HEK293 (cell line): ENCODE results near the gene SMIM41.

Source experiments
- CTCF ChIP-seq: fragments of 450-650 bp; formaldehyde crosslinking; IDR thresholded peaks from 2 replicates; pipeline ENCODE4 v1.5.1; 2016; ENCODE audit warnings: missing biosample characterization, missing genetic modification characterization
- PBX3 ChIP-seq: sonication (generic); formaldehyde crosslinking; IDR thresholded peaks from 2 replicates; pipeline ENCODE4 v1.8.1; 2022; ENCODE audit warnings: mild to moderate bottlenecking, moderate library complexity, missing genetic modification reagents
- RBAK ChIP-seq: fragments of 450-650 bp; formaldehyde crosslinking; IDR thresholded peaks from 2 replicates; pipeline ENCODE4 v1.5.1; 2016; ENCODE audit warnings: missing biosample characterization, missing genetic modification characterization
- REPIN1 ChIP-seq: fragments of 450-650 bp; formaldehyde crosslinking; IDR thresholded peaks from 2 replicates; pipeline ENCODE4 v1.5.1; 2017; ENCODE audit warnings: missing biosample characterization, missing genetic modification characterization, low read depth
- ZNF114 ChIP-seq: fragments of 450-650 bp; formaldehyde crosslinking; IDR thresholded peaks from 2 replicates; pipeline ENCODE4 v1.5.0; 2017; ENCODE audit warnings: missing biosample characterization, missing genetic modification characterization
- ZNF133 ChIP-seq: fragments of 450-650 bp; formaldehyde crosslinking; IDR thresholded peaks from 2 replicates; pipeline ENCODE4 v1.5.1; 2016; ENCODE audit warnings: missing biosample characterization, missing genetic modification characterization
- ZNF292 ChIP-seq: fragments of 450-650 bp; formaldehyde crosslinking; IDR thresholded peaks from 2 replicates; pipeline ENCODE4 v1.5.1; 2016; ENCODE audit warnings: low read depth, missing biosample characterization, missing genetic modification characterization, borderline replicate concordance
- ZNF324 ChIP-seq: fragments of 450-650 bp; formaldehyde crosslinking; IDR thresholded peaks from 2 replicates; pipeline ENCODE4 v1.5.1; 2016; ENCODE audit warnings: missing biosample characterization, missing genetic modification characterization
- ZNF423 ChIP-seq: fragments of 450-650 bp; formaldehyde crosslinking; IDR thresholded peaks from 2 replicates; pipeline ENCODE4 v1.5.1; 2016; ENCODE audit warnings: missing biosample characterization, missing genetic modification characterization
- ZNF558 ChIP-seq: fragments of 450-650 bp; formaldehyde crosslinking; IDR thresholded peaks from 2 replicates; pipeline ENCODE4 v1.5.1; 2016; ENCODE audit warnings: missing biosample characterization, missing genetic modification characterization
- ZNF645 ChIP-seq: fragments of 450-650 bp; formaldehyde crosslinking; IDR thresholded peaks from 2 replicates; pipeline ENCODE4; 2016; ENCODE audit warnings: missing biosample characterization, missing genetic modification characterization
- TF ChIP-seq, protein P1 (sequence below): fragments of 450-650 bp; formaldehyde crosslinking; IDR thresholded peaks from 2 replicates; pipeline ENCODE4 v1.5.1; 2017; ENCODE audit warnings: missing biosample characterization, missing genetic modification characterization

- TF ChIP-seq, protein P1, sequence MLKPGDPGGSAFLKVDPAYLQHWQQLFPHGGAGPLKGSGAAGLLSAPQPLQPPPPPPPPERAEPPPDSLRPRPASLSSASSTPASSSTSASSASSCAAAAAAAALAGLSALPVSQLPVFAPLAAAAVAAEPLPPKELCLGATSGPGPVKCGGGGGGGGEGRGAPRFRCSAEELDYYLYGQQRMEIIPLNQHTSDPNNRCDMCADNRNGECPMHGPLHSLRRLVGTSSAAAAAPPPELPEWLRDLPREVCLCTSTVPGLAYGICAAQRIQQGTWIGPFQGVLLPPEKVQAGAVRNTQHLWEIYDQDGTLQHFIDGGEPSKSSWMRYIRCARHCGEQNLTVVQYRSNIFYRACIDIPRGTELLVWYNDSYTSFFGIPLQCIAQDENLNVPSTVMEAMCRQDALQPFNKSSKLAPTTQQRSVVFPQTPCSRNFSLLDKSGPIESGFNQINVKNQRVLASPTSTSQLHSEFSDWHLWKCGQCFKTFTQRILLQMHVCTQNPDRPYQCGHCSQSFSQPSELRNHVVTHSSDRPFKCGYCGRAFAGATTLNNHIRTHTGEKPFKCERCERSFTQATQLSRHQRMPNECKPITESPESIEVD (tag by site-specific recombination) = no peak
- no peak for TF ChIP-seq CTCF (tag by site-specific recombination)
- no peak for TF ChIP-seq ZNF114 (tag by site-specific recombination)
- TF ChIP-seq REPIN1 = no peak
- TF ChIP-seq ZNF558 (tag by site-specific recombination) = no peak
- no peak for TF ChIP-seq RBAK
- TF ChIP-seq PBX3 = no peak
- TF ChIP-seq ZNF292 (tag by site-specific recombination) = no peak
- no peak for TF ChIP-seq ZNF324
- TF ChIP-seq ZNF645 (tag by site-specific recombination) = no peak
- TF ChIP-seq ZNF423 (tag by site-specific recombination) = no peak
- no peak for TF ChIP-seq ZNF133 (tag by site-specific recombination)
Measured at GRCh38 chr12:52080403-52081251, 1.1 kb downstream of the SMIM41 start.
